SKM-1 (cell line): Measurements from ENCODE around the gene GTF2A1L.
"Not testable (repeated sequence)": the region's sequence is repeated elsewhere in the genome, so short reads cannot be mapped to it uniquely, and the experiment has no call there.

Source experiments
- DNase-seq: peaks from one replicate; lab custom pipeline; 2025; ENCODE audit not compliant: unreplicated experiment; lab: John Stamatoyannopoulos, UW

GTF2A1L gene

DNA sequence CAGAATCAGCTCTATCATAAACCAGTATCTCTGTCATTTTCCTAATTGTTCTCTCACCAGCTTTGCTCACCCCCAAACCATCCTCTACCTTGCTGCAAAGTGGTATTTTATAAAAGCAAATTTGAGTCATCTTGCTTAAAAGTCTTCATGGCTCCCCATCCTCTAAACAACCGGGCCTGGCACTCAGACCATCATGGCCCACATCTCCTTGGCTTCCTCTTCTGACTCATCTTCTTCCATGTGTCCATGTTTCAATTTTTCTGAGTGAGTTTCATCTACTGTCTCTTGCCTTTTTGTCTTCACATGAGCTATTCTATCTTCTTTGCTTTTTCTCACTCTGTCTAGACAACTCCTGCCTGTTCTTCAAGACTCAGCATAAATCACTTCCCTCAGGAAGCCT lies 79.2 kb downstream of the GTF2A1L start:
- DNase-seq = no peak

DNA sequence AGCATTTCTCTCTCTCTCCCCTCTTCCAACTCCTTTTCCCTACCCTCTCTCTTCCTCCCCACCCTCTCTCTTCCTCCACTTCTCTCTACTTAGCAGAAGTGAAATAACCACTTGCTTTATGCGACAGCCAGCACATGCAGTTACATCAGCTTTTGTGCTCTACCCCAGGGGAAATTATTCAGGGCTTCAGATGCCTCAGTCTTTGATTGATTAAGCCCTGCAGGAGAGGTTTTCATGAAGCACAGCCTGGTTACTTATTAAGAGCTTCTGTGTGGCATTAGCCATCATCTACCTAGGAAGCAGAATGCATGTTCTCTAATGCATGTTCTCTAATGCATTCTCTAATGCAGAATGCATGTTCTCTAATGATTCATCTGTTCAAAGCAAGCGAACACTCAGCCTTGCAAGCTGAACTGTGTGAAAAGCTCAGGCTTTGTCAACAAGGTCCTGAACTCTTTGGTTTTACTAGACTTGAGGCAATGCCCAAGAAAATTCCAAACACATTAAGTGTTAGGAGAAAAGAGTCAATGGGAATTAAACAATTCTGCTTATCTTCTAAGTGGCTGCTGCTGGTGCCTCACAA lies 81.8 kb downstream of the GTF2A1L start:
- DNase-seq = no peak

DNA sequence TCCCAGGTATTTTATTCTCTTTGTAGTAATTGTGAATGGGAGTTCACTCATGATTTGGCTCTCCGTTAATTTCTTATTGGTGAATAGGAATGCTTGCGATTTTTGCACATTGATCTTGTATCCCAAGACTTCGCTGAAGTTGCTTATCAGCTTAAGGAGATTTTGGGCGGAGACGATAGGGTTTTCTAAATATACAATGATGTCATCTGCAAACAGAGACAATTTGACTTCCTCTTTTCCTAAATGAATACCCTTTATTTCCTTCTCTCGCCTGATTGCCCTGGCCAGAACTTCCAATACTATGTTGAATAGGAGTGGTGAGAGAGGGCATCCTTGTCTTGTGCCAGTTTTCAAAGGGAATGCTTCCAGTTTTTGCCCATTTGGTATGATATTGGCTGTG lies 86.0 kb downstream of the GTF2A1L start:
- not testable (repeated sequence) for DNase-seq

DNA sequence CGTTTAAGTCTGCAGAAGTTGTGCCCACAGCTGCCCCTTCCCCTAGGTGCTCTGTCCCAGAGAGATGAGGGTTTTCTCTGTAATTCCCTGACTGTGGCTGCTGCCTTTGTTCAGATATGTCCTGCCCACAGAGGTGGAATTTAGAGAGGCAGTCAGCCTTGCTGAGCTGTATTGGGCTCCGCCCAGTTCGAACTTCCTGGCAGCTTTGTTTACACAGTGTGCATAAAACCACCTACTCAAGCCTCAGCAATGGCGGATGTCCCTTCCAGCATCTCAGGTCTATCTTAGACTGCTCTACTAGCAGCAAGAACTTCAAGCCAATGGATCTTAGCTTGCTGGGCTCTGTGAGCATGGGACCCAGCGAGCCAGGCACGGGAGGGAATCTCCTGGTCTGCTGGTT lies 89.8 kb downstream of the GTF2A1L start:
- DNase-seq = no peak

DNA sequence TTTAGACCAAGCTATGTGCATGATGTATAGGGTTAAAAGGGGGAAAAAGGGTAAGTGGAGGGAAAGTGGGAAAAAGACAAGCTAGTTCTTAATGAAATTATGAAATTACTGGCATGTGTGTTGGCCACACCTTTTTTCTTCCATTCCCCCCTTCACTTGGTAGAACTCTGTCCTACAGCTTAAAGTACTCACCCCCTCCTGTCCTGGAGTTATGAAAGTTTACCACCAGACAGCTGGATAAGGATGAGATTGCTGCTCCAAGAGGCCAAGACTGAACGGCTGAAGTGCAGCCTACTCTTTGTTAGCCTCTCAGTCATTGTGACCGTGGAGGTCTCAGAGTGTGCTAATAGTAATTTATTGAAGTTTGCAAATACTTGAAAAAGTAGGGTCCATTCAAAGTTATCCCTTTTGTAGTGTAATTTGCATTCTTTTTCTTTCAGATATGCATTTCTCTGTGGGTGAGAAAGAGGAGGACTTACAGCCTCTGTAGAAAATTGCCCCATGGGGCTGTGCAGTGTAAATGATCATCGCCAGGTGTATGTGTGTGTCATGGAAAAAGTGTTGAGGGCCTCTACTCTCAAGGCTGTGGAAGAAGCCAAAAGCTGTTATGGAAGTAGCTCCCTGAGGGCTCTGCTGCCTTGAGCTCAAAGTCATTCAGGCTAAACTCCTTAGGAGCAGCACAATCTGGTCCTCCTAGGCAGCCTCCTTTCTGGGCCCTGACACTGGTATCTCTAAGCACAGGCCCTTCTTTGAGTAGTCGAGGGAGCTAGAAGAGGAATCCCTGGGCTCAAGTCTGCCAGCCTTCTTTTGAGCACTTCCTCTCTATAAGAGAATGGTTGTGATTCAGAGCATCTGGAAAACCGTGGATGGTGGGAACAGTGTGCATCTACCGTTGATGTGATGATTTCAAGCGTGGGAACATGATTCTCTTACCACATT lies 91.7 kb downstream of the GTF2A1L start:
- DNase-seq = no peak

DNA sequence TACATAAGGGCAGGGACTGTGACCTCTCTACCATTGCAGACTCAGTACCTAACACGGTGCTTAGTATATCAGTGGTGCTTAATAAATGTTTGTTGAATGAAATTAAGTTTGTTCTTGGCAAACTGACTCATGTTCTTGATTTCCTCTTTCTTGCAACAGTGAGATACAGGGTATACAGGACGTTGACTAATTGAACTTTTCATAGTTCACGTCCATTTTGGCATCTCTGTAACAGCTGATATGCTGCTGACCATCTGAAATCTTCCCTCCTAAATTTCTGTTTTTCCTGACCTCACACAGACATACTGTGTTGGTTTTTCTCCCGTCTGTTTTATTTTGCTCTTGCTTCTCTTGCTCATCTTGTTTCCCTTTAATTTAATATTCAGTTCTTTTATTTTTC lies 93.7 kb downstream of the GTF2A1L start:
- DNase-seq = no peak

DNA sequence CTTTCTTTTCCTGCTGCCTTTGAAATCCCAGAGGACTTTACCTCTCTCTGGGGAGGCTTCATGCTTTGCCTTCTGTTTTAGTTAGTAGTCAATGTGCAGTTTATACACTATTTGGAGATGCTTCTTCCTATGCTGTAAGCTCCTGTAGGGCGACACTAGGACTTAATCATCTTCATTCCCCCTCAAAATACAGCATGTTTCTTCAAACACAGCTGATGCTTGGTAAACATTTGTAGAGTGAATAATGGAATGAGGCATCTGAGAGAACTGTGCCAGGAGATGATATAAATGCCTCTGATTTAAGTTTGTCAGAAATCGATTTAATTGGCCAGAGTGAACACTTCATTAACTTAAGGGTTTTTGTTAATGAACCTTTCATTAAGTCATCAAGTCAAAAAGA lies 94.5 kb downstream of the GTF2A1L start:
- DNase-seq = no peak

DNA sequence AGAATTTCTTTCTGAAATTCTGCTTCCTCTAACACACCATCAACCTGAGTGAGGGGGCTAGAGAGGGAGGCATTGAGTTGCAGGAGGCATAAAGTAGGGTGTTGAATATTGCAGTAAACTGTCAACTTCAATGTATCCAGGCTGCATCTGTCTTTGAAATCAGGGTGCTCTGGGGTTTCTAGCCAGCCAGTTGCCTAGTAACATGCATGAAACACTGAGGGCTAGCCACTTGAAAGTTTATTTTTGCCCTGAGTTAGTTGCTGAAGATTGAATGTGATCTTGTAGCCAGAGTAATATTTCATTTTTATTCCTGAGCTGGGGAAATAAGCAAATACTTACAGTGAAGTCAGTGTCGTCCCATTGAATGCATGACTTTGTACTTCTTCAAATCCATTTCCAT lies 96.0 kb downstream of the GTF2A1L start:
- DNase-seq = no peak

DNA sequence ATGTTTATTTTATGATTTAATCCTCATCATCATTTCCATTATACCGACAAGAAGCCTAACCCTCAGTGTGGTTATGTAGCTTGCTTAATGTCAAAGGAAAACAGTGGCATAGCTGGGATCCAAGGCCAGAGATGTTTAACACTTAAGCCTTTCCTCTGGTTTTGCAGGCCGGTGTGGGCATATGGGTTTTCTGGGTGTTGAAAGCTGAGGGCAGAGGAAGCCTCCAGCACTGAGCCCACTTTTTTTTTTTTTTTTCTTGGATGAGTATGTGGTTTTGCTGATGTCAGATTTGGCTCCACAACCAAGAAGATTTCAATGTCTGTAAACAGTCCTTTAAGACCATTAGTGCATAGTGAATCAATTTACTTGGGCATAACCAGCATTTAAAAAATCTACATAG lies 96.6 kb downstream of the GTF2A1L start:
- no peak for DNase-seq

DNA sequence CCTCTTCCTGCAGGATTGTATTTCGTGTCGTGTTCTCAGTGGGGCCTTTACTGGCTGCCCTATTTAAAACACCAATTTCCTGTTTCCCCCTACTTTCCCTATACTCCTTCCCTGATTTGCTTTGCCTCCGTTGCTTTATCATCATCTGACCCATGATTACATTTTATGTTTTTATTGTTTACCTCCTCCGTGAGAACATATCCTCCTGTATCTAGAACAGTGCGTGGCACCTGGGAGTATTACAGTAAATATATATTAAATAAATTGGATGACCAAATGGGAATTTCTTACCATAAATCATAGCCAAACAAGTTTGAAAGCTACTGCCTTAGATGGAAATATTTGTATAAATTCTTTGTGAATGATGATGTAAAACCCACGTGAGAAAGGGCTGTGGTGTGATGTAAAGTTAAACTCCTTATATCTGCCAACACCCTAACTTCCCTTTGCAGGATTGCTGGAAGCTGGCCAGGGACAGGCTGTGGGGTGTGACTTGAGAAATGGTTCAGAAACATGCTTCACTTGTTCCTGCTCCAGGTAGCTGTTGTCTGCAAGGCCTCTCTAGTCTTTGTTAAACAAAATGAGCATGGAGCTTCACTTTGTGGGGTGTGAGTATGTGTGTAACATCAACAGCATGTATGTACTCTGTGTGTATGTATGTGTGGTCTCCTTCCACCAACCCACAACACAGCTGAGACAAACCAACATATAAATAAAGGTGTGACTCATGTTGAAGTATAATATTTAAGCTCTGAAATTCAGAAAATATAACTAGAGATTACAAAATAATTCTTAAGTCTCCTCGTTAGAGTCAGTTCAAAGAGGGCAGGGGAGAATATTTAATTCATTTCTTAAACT lies 97.6 kb downstream of the GTF2A1L start:
- no peak for DNase-seq

DNA sequence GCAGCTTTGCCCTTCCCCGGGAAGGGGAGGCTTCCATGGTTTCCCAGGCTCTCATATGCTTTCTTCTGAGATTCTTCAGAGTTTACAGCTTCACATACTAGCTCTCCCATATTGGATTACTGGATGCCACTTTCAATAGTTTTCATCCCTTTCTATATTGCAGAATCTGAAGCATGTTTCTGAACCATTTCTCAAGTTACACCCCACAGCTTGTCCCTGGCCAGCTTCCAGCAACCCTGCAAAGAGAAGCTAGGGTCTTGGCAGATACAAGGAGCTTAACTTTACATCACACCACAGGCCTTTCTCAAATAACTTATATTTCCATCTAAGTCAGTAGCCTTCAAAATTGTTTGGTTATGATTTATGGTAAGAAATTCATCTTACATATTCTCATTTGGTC lies 98.3 kb downstream of the GTF2A1L start:
- no peak for DNase-seq

DNA sequence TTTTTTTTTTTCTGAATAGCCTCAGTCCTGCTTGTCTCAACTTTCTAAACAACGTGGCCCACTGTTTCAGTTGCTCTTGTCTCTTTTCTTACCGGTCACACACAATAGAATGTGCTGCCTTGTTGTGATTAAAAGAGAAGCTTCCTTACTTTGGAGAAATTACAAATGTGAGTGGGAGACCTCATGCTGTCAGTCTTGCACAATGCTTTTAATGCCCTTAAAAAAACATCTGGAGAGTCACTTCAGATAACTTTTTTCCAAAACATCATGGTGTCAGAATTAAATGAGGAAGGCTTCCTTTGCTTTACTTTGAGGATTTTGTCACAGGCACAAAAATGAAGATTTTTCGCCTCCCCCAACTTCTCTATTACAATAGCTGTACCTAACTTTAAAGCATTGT lies 100.2 kb downstream of the GTF2A1L start:
- DNase-seq = no peak

DNA sequence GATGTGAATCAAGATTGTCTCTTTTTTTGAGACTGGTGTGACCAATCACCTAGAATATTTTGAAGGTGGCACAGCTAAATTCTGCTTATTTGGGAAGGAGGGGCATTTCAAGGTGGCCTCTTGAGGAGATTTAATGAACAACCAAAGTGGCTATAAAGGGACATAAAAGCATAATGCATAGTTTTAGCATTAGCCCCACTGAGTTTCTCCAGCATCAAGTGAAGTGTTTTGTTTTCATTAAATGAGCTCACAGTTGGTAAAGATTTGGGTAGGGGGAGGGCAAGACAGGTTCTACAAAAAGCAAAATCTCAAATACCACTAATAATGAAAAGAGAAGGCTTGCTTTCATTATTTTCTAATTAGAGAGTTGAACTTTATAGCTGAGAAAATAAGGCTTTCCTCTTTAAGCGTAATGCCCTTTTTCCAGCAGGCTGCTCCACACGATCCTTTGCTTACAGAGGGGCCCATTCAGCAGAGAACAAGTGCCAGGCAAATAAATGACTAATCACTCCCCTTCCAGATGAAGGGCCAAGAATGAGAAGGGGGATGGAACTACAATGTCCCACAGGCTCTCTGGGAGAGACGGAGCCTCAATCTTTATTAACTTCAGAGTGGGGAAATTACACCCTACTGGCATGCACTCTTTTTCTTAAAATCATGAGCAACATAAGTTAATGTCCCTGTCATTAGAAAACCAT lies 102.0 kb downstream of the GTF2A1L start:
- no peak for DNase-seq

DNA sequence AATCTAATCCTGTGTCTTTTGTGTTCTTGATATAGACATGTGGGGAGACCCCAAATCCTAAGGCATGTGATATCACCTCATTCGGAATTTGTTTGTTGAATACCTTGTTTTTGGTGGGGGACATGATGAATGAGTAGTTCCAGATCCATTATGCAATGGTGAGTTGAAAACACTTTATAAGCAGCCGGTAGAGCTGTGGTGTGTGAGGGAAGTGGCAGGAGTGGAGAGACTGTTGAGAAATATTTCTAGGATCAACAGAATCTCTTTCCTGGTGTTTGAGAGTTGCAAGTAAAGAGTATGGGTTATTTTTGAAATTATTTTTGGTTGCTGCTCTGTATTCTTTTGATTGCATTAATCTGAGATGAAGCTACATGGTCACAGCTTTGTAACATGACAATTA lies 103.5 kb downstream of the GTF2A1L start:
- DNase-seq = no peak

DNA sequence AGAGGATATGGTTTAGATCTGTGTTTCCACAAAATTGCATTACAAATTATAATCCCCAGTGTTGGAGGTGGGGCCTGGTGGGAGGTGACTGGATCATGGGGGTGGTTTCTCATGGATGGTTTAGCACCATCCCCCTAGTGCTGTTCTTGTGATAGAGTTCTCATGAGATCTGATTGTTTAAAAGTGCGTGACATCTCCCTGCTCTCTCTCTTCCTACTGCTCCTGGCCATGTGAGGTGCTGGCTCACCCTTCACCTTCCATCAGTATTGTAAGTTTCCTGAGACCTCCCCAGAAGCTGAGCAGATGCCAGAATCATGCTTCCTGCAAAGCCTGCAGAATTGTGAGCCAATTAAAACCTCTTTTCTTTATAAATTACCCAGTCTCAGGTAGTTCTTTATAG lies 104.7 kb downstream of the GTF2A1L start:
- DNase-seq = no peak

DNA sequence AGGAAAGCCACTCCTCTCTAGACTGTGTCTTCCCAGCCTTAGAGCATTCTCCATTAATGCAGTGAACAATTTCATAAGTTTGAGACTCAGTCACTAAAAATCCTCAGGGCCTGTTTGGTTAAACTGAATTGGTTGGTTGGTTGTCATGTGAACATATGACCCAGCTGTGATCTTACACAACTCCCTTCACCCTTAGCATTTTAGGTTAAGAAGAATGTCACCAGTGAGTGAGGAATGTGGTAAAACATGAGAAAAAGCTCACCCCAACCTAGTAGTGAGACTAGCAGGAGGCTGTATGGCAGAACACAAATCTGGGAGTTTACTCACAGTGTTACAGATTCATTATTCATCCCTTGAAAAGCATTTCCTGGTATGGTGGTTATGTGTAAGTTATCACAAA lies 105.5 kb downstream of the GTF2A1L start:
- DNase-seq = no peak

DNA sequence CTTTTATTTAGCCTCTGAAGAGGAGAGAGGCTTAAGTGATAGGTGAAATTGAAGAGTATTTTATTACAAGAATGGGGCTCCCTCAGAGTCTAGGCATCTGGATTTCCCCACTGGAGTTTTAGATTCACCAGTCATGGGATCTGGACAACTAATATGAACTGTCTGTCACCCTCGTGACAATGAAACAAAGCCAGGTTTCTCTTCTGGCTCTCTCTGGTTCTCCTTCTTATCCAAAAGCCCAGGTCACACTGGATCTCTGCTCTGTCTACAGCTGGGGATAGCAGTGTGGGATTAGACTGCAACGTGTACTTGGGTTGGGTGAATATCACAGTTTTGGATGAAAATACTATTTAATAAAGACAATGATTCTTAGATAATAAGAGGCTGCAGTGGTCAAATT lies 106.6 kb downstream of the GTF2A1L start:
- no peak for DNase-seq

DNA sequence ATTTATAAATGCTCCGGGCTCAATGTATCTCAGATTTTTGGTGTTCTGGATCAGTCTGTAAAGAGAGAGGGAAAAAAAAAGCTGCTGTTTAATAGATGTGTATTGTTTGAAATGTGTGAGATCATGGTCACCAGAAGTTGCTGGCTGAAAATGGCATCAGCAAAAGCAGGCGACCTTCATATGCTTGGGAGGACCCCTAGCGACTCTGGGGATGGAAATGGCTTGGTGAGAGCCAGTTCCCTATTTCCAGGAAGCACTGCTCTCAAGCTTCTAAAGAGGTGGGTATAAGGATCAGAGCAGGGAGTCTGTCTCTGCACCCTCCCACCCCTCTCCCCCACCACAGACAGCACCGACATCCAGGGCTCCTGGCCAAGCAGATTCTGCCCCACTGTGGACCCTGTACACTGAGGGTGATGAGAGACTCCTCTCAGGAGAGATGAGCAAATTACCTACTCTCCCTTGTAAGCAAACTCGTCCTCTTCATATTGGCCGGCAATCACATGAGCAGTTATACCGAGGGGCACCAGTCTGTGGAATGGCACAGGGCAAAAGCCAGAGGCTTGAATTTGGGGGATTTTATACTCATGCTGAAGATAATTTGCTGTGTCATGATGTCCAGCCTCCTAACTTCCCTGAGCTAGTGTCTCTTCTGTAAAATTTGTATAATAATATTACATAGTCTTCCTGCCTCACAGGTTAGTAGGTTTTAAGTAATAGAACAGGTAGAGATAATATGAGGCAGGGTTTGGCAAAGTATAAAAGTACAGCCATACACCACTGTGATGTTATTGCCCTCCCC lies 108.2 kb downstream of the GTF2A1L start:
- DNase-seq = no peak

DNA sequence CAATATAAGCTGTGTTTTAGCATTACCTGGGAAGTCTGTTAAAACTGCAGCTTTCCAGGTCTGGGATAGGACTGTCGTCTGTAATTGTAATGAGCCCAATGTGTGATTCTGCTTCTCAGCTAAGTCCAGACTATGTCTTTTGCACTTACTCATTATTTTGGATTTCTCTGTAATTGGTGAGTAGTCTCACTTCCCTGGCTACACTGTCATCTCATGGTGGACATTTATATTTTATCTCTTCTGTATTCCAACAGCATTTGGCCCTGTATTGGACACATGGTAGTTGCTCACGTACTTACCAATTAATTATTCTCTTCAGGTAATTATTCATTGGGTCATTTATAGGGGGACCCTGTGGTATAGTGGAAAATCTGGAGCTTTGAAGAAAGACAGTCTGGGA lies 109.9 kb downstream of the GTF2A1L start:
- no peak for DNase-seq

DNA sequence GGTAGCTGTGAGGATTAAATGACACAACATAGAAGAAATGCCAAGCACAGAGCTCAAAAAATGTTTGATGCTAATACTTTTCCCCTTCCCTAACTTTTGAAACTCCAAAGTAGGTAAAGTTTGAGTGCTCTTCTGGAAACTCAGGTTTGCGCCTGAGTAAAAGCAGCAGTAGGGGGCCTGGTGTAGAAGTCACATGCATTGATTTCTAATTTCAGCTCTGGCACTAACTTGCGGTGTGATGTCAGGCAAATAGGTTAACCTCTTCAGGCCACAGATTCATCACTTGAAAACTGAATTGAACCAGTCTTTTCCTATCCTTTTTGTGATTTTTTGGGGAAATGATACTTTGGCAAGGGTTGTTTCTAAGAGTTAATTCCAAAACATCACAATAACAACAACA lies 110.6 kb downstream of the GTF2A1L start:
- no peak for DNase-seq
